Posterior vena cava (tissue), 2 donors: ENCODE results near the gene SEC14L6. TPM values are rescaled to one million over a fixed set of nuclear protein-coding genes. Genes with fewer than 3 reads are reported as not detected.
"Not testable (repeated sequence)": the region's sequence is repeated elsewhere in the genome, so short reads cannot be mapped to it uniquely, and the experiment has no call there.

ENCODE experiments used
- DNase-seq: peaks from one replicate; pipeline ENCODE4 v3.0.0-alpha.2; 2020; ENCODE audit warnings: low spot score
- intact Hi-C, 2 donors: fragments of 100-400 bp; cut with DNase I; formaldehyde crosslinking; loops; one replicate each; pipeline versions ENCODE4 v1.14.1 to v1.14.2; 2022 to 2023
- total RNA-seq, 2 donors: library from RNA; stranded (reverse); fragmentation: NEBNext Ultra II Directional; extraction: Animal tissue kit (Norgen Biotek cat#: 25700); gene quantifications; one replicate each; pipeline ENCODE4 v1.2.1, GENCODE V29; 2021
- donor health status: DM: yes; HTN: yes; CAD: no.
- donor health status: DM: yes; HTN: yes; CAD: no.

The SEC14L6 gene
- total RNA-seq, 2 donors from 2014 or later, result 0.10 to 0.14 TPM

GRCh38 chr22:30568137-30568805, 21.7 kb upstream of the SEC14L6 start:
- no peak for DNase-seq
- intact Hi-C loops, result no loop called here

DNA sequence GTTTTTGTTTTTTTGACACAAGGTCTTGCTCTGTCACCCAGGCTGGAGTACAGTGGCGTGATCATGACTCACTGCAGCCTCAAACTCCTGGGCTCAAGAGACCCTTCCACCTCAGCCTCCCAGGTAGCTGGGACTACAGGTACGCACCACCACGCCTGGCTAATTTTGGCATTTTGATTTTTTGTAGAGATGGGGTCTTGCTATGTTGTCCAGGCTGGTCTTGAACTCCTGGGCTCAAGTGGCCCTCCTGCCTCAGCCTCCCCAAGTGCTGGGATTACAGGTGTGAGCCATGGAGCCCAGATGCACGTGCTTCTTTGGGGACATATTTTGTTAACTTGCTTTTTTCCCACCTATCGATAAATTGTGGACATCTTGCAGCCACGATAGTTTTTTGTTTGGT, 20.7 kb upstream of the SEC14L6 start:
- intact Hi-C loops, DNase-seq: not testable (repeated sequence)

- intact Hi-C loops, result no loop called here
- no peak for DNase-seq
Observed at GRCh38 chr22:30566125-30566524, 19.6 kb upstream of the SEC14L6 start.

- DNase-seq, result no peak
- intact Hi-C loops, result no loop called here
Observed at GRCh38 chr22:30565341-30565740, 18.8 kb upstream of the SEC14L6 start.

GRCh38 chr22:30564761-30565119, 18.2 kb upstream of the SEC14L6 start:
- no peak for DNase-seq
- intact Hi-C loops, result no loop called here

DNA sequence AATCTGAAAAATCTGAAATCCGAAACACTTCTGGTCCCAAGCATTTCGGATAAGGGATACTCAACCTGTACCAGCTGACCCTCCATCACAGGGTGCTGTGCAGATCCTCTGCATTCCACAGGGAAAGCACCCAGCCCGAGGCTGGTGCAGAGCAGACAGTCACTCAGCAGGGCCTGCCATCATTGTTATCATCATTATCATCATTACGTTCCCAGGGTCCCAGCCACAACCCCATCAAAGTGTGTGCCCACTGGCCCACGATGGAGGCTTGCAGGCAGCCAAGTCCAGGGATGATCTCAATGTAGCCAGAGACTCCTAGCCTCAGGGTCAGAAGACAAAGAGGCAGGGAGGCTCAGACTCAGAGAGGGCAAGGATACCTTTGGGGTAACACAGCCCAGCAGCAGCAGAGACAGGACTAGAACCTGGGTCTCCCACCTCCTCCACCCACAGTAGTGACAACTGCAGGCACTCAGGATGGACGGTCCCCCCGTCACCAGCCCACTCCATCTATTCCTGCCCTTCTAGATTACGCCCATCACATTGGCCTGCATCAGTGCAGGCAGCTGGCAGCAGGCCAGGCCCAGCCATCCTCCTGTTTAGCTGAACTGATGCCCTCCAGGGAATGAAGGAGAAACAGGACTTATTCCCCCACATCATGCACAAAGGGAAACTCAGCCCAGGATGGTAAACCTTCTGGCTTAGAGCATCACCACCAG, 17.7 kb upstream of the SEC14L6 start:
- no peak for DNase-seq
- intact Hi-C loops, result no loop called here

DNA sequence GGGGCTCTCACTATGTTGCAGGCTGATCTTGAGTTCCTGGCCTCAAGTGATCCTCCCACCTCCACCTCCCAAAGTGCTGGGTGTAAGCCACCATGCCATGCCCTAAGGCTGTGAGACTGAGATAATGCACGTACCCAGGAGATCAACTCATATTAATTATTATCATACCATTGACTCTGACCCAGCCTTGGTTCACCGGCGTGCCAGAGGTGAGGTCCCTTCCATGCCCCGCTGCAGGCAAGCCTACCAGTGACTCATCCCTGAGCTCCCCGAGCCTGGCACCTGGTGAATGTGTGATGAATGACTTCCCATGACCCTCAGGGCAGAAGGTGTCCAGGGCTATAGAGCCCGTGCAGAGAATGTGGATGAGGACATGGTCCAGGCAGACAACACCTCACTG, 15.8 kb upstream of the SEC14L6 start:
- intact Hi-C loops, result no loop called here
- DNase-seq, result no peak

DNA sequence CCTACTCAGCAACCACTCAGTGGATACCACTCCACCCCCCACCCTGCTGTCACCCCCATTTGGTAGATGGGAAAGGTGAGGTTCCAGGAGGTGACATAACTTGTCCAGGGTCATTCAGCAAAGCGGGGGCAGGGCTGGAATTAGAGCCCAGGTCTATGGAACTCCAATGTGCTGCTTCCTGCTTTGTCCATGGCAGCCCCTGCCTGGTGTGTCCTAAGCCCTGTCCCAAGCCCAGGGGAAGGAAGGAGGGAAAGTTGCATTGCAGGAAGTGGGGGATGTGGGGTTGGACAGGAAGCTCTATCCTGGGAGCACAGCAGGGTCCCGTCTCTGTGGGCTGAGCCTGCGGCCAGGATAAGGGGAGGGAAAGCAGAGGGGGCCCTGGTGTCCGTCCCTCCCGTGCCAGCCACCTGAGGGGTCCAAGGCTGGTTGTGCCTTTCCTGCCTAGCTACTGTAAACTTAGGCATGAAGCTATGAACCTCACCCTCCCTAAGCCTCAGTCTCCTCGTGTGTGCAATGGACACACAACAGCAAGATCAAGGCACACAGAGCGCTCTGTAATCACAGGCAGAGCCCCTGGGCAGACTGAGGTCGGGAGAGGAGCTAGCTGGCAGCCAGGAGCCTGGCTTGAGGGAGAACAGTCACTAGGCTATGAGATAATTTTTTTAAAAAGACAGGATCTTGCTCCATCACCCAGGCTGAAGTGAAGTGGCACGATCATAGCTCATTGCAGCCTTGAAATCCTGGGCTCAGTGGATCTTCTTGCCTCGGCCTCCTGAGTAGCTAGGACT, 15.1 kb upstream of the SEC14L6 start:
- no peak for DNase-seq
- intact Hi-C loops, result no loop called here

- DNase-seq, intact Hi-C loops: not testable (repeated sequence)
Observed at GRCh38 chr22:30560643-30561202, 14.2 kb upstream of the SEC14L6 start.

DNA sequence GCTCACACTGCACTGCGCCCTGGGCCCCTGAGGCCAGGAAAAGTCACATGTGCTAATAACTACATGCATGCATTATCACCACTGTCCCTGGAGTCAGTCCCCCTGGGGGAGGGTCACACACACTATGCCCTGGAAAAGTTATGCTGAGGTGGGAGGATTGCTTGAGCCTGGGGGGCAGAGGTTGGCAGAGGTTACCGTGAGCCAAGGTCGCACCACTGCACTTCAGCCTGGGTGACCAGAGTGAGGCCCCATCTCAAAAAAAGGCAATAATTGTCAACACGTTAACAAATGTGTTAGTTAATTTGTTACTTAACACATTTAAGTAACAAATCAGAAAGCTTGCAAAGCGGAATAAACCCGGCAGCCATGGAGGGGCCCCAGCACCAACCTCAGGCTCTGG, 13.3 kb upstream of the SEC14L6 start:
- DNase-seq, result no peak
- intact Hi-C loops, result no loop called here

DNA sequence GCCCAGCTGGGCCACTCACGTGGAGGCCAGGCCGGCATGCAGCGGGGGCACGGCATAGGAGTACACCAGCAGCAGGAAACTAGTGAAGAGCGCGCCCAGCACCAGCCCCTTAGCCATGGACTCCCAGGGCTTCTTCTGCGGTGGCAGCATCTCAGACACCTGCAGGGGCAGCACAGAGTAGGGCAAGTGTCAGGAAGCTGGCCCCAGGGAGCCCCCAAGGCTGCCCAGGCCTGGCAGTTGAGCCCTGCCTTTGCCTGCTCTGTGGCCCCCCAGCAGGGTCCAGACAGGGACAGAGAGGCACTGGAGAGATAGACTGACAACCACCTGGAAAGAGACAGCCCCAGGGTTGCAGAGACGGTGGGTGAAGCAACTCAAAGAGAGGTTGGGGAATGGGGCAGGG, 10.7 kb upstream of the SEC14L6 start:
- no peak for DNase-seq
- intact Hi-C loops, result no loop called here

GRCh38 chr22:30556388-30556787, 9.8 kb upstream of the SEC14L6 start:
- intact Hi-C loops, result no loop called here
- DNase-seq, result no peak

- intact Hi-C loops, result no loop called here
Observed at GRCh38 chr22:30555282-30556210, 9.0 kb upstream of the SEC14L6 start.

GRCh38 chr22:30553971-30554370, 7.4 kb upstream of the SEC14L6 start:
- DNase-seq, result no peak
- intact Hi-C loops, result no loop called here

More at GRCh38 chr22:30555282-30556210, 9.0 kb upstream of the SEC14L6 start:
- DNase-seq, result no peak

- no peak for DNase-seq
- intact Hi-C loops, result no loop called here
Observed at GRCh38 chr22:30552719-30553118, 6.2 kb upstream of the SEC14L6 start.

DNA sequence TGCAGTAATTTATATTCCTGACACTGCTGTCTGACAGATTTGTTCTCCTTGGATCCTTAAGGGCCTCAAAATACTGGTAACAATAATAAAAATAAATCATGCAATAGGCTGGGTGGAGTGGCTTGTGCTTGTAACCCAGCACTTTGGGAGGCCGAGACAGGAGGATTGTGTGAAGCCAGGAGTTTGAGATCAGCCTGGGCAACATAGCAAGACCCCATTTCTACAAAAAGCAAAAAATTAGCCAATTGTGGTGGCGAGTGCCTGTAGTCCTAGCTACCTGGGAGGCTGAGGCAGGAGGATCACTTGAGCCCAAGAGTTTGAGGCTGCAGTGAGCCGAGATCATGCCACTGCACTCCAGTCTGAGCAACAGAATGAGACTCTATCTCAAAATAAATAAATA, 5.3 kb upstream of the SEC14L6 start:
- DNase-seq, intact Hi-C loops: not testable (repeated sequence)

GRCh38 chr22:30547188-30547587, 647 bp upstream of the SEC14L6 start:
- no peak for DNase-seq
- intact Hi-C loops, result no loop called here

GRCh38 chr22:30542811-30543188, 3.7 kb downstream of the SEC14L6 start:
- intact Hi-C loops, result no loop called here
- DNase-seq, result no peak
